ENCODE results near the gene RNF5.

The RNF5 gene

GRCh38 chr6:32177788-32178546, at the start of gene RNF5 (continued):
- TF ChIP-seq ZSCAN4 (tag by site-specific recombination; IDR thresholded peaks at IDR 0.05) (no peak), ZFP41 (tag by site-specific recombination; IDR thresholded peaks at IDR 0.05; ENCODE audit: borderline replicate concordance) (no peak), KLF9 (tag by site-specific recombination; IDR thresholded peaks at IDR 0.05; ENCODE audit: low read depth) (no peak), ZNF776 (tag by site-specific recombination; IDR thresholded peaks at IDR 0.05; ENCODE audit: borderline replicate concordance) (no peak), ZNF350 (tag by site-specific recombination; IDR thresholded peaks at IDR 0.05) (no peak), ZNF169 (tag by site-specific recombination; IDR thresholded peaks at IDR 0.05) (no peak), ZNF837 (tag by site-specific recombination; IDR thresholded peaks at IDR 0.05) (no peak), GFI1B (tag by site-specific recombination; IDR thresholded peaks at IDR 0.05) (no peak), ZNF544 (tag by site-specific recombination; IDR thresholded peaks at IDR 0.05) (no peak), ZNF223 (tag by site-specific recombination; IDR thresholded peaks at IDR 0.05) (no peak), PRDM4 (tag by site-specific recombination; IDR thresholded peaks at IDR 0.05) (no peak), PRDM10 (tag by site-specific recombination; IDR thresholded peaks at IDR 0.05) (peak; percentile 94), ZNF274 (IDR thresholded peaks at IDR 0.05; ENCODE audit: low read length) (no peak), ZNF274 (tag by site-specific recombination; IDR thresholded peaks at IDR 0.05; ENCODE audit: borderline replicate concordance) (no peak), ZNF132 (tag by site-specific recombination; IDR thresholded peaks at IDR 0.05; ENCODE audit: borderline replicate concordance) (no peak), TRIM28 (IDR thresholded peaks at IDR 0.05; ENCODE audit: borderline replicate concordance, low read length) (no peak), ZNF664 (tag by site-specific recombination; IDR thresholded peaks at IDR 0.05) (no peak), ZNF510 (tag by site-specific recombination; IDR thresholded peaks at IDR 0.05; ENCODE audit: insufficient replicate concordance) (no peak), PRDM6 (tag by site-specific recombination; IDR thresholded peaks at IDR 0.05) (no peak), ZNF76 (tag by site-specific recombination; IDR thresholded peaks at IDR 0.05; ENCODE audit: borderline replicate concordance, low read depth) (no peak), ZBTB10 (tag by site-specific recombination; IDR thresholded peaks at IDR 0.05) (no peak)

Measured in HEK293 (cell line).